ENCODE measurements around the gene BAK1. TPM values are rescaled to one million over a fixed set of nuclear protein-coding genes. Genes with fewer than 3 reads are reported as not detected.

The BAK1 gene
- total and polyA plus RNA-seq, 2 of the 13 experiments (the other 11 are each of a cell fraction or from before 2014, with no cell fraction given), result 15.0 to 23.8 TPM

GRCh38 chr6:33540768-33541167 is 39.3 kb downstream of the BAK1 start:
- in situ Hi-C loops (cut with HindIII; ENCODE audit: extremely low pct_ligation_motif_present, low pct_unique_long_range_greater_than_20kb), result no loop called here
- WGBS (ENCODE audit: low lambda C conversion rate), result 88% methylated on average over 1 of the region's 1 CpG
- no peak overlapping the region for H3K4me3 ChIP-seq (replicated peaks in 1 of 3; ENCODE audit: insufficient read depth in 1 of 3, low read depth in 2 of 3, low read length in 3 of 3)
- no peaks in the 10 kb centered on the region for H3K27me3 ChIP-seq (ENCODE audit: control insufficient read depth in 1 of 2, insufficient read depth in 2 of 2, low read length in 2 of 2)
- FAIRE-seq, result no peak
- no peaks in the 10 kb centered on the region for H3K79me2 ChIP-seq (ENCODE audit: insufficient read depth, low read length)
- no peaks in the 10 kb centered on the region for H3K36me3 ChIP-seq (replicated peaks in 1 of 2; ENCODE audit: control insufficient read depth in 1 of 2, insufficient read depth in 2 of 2, low read length in 2 of 2)
- H2AFZ ChIP-seq (ENCODE audit: low read length), result no peak overlapping the region
- no peak for ATAC-seq
- ChIA-PET CTCF (ENCODE audit: low intra/inter-chr PET ratio, low total read pairs) (no interaction called here), POLR2A (interaction anchor here (0.6 to 1.3 kb wide), 2 partner anchors 10 to 87 kb away, joined by 3 read pairs; partner anchors contain the start of gene ZBTB9)
- peaks cover 26% of the 10 kb centered on the region for H3K4me1 ChIP-seq (ENCODE audit: insufficient read depth, low read length)
- no peaks in the 10 kb centered on the region for H3K9me3 ChIP-seq (ENCODE audit: low read length)
- H4K20me1 ChIP-seq (ENCODE audit: insufficient read depth, low read length), result no peaks in the 10 kb centered on the region
- no peak overlapping the region for H3K27ac ChIP-seq (ENCODE audit: extremely low read length, insufficient read depth, low read length)
- BruUV-seq (replicated peaks), result no TSS peak
- TF ChIP-seq ZNF652 (CRISPR knock-in tag; IDR thresholded peaks at IDR 0.05; ENCODE audit: borderline replicate concordance, low read depth) (no peak), ZNF121 (CRISPR knock-in tag; IDR thresholded peaks at IDR 0.05) (peak; percentile 57; the same call in 1 of the 2 replicates)
- H3K4me2 ChIP-seq (ENCODE audit: low read depth, low read length), result no peak overlapping the region
- DNase-seq (ENCODE audit: low spot score), result no peak
- H3K9ac ChIP-seq (ENCODE audit: insufficient read depth, low read depth, low read length), result no peak overlapping the region
- intact Hi-C loops (cut with micrococcal nuclease; ENCODE audit: unreplicated experiment), result no loop called here

DNA sequence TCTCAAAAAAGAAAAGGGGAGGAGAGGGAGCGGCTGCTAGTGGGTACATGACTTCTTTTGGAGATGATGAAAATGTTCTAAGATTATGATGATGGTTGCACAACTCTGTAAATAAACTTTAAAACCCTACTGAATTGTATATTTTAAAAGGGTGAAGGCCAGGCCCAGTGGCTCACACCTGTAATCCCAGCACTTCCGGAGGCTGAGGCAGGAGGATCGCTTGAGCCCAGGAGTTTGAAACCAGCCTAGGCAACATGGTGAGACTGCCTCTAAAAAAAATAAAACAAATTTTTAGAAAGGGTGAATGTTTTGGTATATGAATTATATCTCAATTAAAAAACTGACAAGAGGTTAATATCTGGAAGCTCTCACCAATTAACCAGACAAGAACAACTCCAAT is 45.4 kb downstream of the BAK1 start:
- peaks cover 39% of the 10 kb centered on the region for H3K4me1 ChIP-seq (ENCODE audit: insufficient read depth, low read length)
- no peaks in the 10 kb centered on the region for H4K20me1 ChIP-seq (ENCODE audit: insufficient read depth, low read length)
- H3K27ac ChIP-seq (ENCODE audit: extremely low read length, insufficient read depth, low read length), result no peak overlapping the region
- H3K4me3 ChIP-seq (replicated peaks in 1 of 3; ENCODE audit: insufficient read depth in 1 of 3, low read depth in 2 of 3, low read length in 3 of 3), result no peak overlapping the region
- ATAC-seq (no peak), FAIRE-seq (no peak), DNase-seq (ENCODE audit: low spot score) (no peak)
- no peaks in the 10 kb centered on the region for H3K9me3 ChIP-seq (ENCODE audit: low read length)
- no peaks in the 10 kb centered on the region for H3K36me3 ChIP-seq (replicated peaks in 1 of 2; ENCODE audit: control insufficient read depth in 1 of 2, insufficient read depth in 2 of 2, low read length in 2 of 2)
- CTCF ChIA-PET (ENCODE audit: low intra/inter-chr PET ratio, low total read pairs), result no interaction called here
- POLR2A ChIA-PET, result no interaction called here
- no peak overlapping the region for H3K4me2 ChIP-seq (ENCODE audit: low read depth, low read length)
- no peak overlapping the region for H3K9ac ChIP-seq (ENCODE audit: insufficient read depth, low read depth, low read length)
- in situ Hi-C loops (cut with HindIII; ENCODE audit: extremely low pct_ligation_motif_present, low pct_unique_long_range_greater_than_20kb), result no loop called here
- 36% methylated on average over 3 of the region's 3 CpGs for WGBS (ENCODE audit: low lambda C conversion rate)
- H2AFZ ChIP-seq (ENCODE audit: low read length), result no peak overlapping the region
- no peaks in the 10 kb centered on the region for H3K79me2 ChIP-seq (ENCODE audit: insufficient read depth, low read length)
- BruUV-seq (replicated peaks), result no TSS peak
- intact Hi-C loops (cut with micrococcal nuclease; ENCODE audit: unreplicated experiment), result no loop called here
- H3K27me3 ChIP-seq (ENCODE audit: control insufficient read depth in 1 of 2, insufficient read depth in 2 of 2, low read length in 2 of 2), result no peaks in the 10 kb centered on the region
- TF ChIP-seq CBX1 (IDR thresholded peaks at IDR 0.05; ENCODE audit: low read depth) (no peak), ZNF607 (CRISPR knock-in tag; IDR thresholded peaks at IDR 0.05; ENCODE audit: borderline replicate concordance) (no peak), EZH2 (conservative IDR thresholded peaks at IDR 0.05; ENCODE audit: low read depth, low read length) (no peak), PHF5A (CRISPR knock-in tag; IDR thresholded peaks at IDR 0.05; ENCODE audit: low read depth, unreplicated experiment) (no peak), ATF6 (CRISPR knock-in tag; conservative IDR thresholded peaks at IDR 0.05) (no peak), RARA (CRISPR knock-in tag; IDR thresholded peaks at IDR 0.05) (0 out of 2 replicates have a peak, but pooled peaks have one; percentile 7)
- TF ChIP-seq, protein P1, sequence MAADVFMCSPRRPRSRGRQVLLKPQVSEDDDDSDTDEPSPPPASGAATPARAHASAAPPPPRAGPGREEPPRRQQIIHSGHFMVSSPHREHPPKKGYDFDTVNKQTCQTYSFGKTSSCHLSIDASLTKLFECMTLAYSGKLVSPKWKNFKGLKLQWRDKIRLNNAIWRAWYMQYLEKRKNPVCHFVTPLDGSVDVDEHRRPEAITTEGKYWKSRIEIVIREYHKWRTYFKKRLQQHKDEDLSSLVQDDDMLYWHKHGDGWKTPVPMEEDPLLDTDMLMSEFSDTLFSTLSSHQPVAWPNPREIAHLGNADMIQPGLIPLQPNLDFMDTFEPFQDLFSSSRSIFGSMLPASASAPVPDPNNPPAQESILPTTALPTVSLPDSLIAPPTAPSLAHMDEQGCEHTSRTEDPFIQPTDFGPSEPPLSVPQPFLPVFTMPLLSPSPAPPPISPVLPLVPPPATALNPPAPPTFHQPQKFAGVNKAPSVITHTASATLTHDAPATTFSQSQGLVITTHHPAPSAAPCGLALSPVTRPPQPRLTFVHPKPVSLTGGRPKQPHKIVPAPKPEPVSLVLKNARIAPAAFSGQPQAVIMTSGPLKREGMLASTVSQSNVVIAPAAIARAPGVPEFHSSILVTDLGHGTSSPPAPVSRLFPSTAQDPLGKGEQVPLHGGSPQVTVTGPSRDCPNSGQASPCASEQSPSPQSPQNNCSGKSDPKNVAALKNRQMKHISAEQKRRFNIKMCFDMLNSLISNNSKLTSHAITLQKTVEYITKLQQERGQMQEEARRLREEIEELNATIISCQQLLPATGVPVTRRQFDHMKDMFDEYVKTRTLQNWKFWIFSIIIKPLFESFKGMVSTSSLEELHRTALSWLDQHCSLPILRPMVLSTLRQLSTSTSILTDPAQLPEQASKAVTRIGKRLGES (CRISPR knock-in tag; IDR thresholded peaks at IDR 0.05; ENCODE audit: borderline replicate concordance), result no peak
- TF ChIP-seq, protein P2, sequence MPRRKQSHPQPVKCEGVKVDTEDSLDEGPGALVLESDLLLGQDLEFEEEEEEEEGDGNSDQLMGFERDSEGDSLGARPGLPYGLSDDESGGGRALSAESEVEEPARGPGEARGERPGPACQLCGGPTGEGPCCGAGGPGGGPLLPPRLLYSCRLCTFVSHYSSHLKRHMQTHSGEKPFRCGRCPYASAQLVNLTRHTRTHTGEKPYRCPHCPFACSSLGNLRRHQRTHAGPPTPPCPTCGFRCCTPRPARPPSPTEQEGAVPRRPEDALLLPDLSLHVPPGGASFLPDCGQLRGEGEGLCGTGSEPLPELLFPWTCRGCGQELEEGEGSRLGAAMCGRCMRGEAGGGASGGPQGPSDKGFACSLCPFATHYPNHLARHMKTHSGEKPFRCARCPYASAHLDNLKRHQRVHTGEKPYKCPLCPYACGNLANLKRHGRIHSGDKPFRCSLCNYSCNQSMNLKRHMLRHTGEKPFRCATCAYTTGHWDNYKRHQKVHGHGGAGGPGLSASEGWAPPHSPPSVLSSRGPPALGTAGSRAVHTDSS (CRISPR knock-in tag; conservative IDR thresholded peaks at IDR 0.05), result no peak

Measured in HepG2 (cell line).